Mucosa of descending colon (tissue), 3 donors: ENCODE data around the gene AGAP5. TPM values are rescaled to one million over a fixed set of nuclear protein-coding genes. Genes with fewer than 3 reads are reported as not detected.
"Not testable (repeated sequence)": the region's sequence is repeated elsewhere in the genome, so short reads cannot be mapped to it uniquely, and the experiment has no call there.

Source experiments
- ATAC-seq: fragments of 200-7000 bp; cut with Tn5 transposase; one replicate; pipeline ENCODE4 v1.9.1; 2020; ENCODE audit warnings: mild to moderate bottlenecking, moderate library complexity
- DNase-seq, 3 donors: peaks; one replicate each; pipeline ENCODE4 v3.0.0-alpha.2; 2020
- H3K36me3 ChIP-seq: fragments of 200-600 bp; one replicate; pipeline ENCODE4 v1.8.0; 2021; ENCODE audit warnings: low read depth, mild to moderate bottlenecking
- H3K4me1 ChIP-seq: fragments of 200-600 bp; one replicate; pipeline ENCODE4 v1.8.0; 2021; ENCODE audit warnings: low read depth, mild to moderate bottlenecking
- H3K4me3 ChIP-seq: fragments of 200-600 bp; one replicate; pipeline ENCODE4 v1.8.0; 2021; ENCODE audit warnings: mild to moderate bottlenecking
- H3K9me3 ChIP-seq: fragments of 200-600 bp; one replicate; pipeline ENCODE4 v1.8.0; 2021; ENCODE audit warnings: mild to moderate bottlenecking
- intact Hi-C, 2 donors: fragments of 100-400 bp; cut with DNase I in 1 of 2; cut with micrococcal nuclease in 1 of 2; formaldehyde crosslinking; loops; one replicate each; pipeline versions ENCODE4 v1.11.0 to v1.11.1; 2022; cut with DNase I, micrococcal nuclease
- long read RNA-seq, 2 donors: library from polyadenylated mRNA; unstranded; transcript quantifications; one replicate each; pipeline ENCODE4 v2.0.0, GENCODE V29; 2019 to 2021
- total RNA-seq, 3 donors: library from RNA; stranded (reverse); fragmentation: NEBNext Ultra II Directional in 2 of 3; extraction: Animal tissue kit (Norgen Biotek cat#: 25700) in 2 of 3; gene quantifications; one replicate each; pipeline versions ENCODE4 v1.2.1 to v1.2.4, GENCODE V29; 2021 to 2023
- TF ChIP-seq, protein P1 (sequence below): fragments of 200-600 bp; IDR thresholded peaks from one replicate; pipeline ENCODE4 v1.8.0; 2022; ENCODE audit warnings: antibody characterized with exemption, mild to moderate bottlenecking
- donor health status: DM: no; HTN: no; CAD: no; lungs with moderate emphysema.
- donor health status: DM: no; HTN: no; CAD: no.
- donor health status: DM: no; HTN: yes; CAD: no.

Gene AGAP5
- 10 to 100 TPM in 1 of 3 donors, 1 to 10 TPM in 2; 6.4 to 12.8 (median 10.0) TPM for total RNA-seq
- long read RNA-seq, donor 1 = 0 reads
- long read RNA-seq, donor 2 = 0 reads

DNA sequence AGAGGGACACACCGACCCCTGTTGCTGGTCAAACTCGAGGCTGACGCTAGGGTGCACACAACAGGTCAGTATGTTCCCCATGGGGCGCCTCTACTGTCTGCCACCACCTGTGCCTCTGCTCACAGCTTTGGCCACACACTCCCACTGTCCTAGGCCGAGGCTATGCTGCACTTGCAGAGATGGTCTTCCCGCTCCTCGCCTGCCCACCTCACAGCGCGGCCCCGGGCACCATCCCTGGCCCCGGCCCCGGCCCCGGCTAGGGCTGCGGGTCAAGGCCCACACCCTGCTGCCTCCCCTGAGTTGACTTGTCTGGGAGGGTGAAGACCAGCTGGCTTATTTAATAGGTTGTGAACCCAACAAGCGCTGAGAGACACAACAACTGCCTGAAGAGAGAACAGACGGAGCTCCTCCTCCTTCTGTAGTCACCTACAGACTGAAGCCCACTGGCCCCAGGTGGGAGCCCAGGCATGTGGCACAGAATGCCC lies at the start of gene AGAP5:
Gene AGAP5, minus strand, starts transcription at position 435 of the 485 bp plus-strand sequence. Its CDS starts 354 bp downstream, at position 81.
- DNase-seq, H3K4me1 ChIP-seq, ATAC-seq, intact Hi-C loops, H3K4me3 ChIP-seq, H3K9me3 ChIP-seq, H3K36me3 ChIP-seq: not testable (repeated sequence)

DNA sequence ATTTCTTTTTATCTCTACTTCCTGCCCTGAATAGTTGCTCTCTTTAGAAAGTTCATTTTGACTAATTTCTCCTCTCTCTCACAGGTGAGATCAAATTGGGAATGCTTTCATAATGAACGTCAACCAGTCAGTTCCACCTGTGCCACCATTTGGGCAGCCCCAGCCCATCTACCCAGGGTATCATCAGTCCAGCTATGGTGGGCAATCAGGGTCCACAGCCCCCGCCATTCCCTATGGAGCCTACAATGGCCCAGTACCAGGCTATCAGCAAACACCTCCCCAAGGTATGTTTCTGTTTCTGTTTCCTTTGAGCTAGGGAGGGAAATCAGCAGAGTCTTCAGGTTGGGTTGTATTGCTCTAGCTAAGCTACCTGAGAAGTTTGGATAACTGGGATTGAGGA lies 48.8 kb upstream of the AGAP5 start:
- H3K9me3 ChIP-seq = no peaks in the 10 kb centered on the region
- no peaks in the 10 kb centered on the region for H3K36me3 ChIP-seq
- ATAC-seq = no peak
- intact Hi-C loops = no loop called here
- TF ChIP-seq, protein P1, sequence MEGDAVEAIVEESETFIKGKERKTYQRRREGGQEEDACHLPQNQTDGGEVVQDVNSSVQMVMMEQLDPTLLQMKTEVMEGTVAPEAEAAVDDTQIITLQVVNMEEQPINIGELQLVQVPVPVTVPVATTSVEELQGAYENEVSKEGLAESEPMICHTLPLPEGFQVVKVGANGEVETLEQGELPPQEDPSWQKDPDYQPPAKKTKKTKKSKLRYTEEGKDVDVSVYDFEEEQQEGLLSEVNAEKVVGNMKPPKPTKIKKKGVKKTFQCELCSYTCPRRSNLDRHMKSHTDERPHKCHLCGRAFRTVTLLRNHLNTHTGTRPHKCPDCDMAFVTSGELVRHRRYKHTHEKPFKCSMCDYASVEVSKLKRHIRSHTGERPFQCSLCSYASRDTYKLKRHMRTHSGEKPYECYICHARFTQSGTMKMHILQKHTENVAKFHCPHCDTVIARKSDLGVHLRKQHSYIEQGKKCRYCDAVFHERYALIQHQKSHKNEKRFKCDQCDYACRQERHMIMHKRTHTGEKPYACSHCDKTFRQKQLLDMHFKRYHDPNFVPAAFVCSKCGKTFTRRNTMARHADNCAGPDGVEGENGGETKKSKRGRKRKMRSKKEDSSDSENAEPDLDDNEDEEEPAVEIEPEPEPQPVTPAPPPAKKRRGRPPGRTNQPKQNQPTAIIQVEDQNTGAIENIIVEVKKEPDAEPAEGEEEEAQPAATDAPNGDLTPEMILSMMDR = no peak
- peaks cover 26% of the 10 kb centered on the region for H3K4me1 ChIP-seq
- no peak overlapping the region for H3K4me3 ChIP-seq
- no peak for DNase-seq

DNA sequence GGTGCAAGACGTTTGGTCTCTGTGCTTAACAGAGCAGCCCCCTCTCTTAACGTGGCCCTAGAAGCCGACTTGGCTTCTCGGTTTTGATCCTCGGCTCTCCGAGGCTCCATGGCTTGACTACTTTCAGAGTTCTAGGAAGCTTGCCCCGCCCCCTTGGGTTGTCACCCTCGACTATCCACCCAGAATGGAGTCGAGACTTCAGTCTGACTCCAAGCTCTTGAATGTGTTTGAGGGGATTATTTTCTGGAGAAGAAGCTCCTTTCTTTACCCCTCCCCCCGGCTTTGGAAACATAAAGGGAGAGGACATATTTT lies 46.7 kb upstream of the AGAP5 start:
- intact Hi-C loops = no loop called here
- peak in 2 of 3 donors; percentile 75 to 80 for DNase-seq
- peak; percentile 66 for ATAC-seq
- TF ChIP-seq, protein P1 = no peak
- Histone ChIP-seq H3K9me3 (no peaks in the 10 kb centered on the region), H3K4me3 (peak overlapping the region; percentile 65), H3K4me1 (peaks cover 26% of the 10 kb centered on the region), H3K36me3 (no peaks in the 10 kb centered on the region)

DNA sequence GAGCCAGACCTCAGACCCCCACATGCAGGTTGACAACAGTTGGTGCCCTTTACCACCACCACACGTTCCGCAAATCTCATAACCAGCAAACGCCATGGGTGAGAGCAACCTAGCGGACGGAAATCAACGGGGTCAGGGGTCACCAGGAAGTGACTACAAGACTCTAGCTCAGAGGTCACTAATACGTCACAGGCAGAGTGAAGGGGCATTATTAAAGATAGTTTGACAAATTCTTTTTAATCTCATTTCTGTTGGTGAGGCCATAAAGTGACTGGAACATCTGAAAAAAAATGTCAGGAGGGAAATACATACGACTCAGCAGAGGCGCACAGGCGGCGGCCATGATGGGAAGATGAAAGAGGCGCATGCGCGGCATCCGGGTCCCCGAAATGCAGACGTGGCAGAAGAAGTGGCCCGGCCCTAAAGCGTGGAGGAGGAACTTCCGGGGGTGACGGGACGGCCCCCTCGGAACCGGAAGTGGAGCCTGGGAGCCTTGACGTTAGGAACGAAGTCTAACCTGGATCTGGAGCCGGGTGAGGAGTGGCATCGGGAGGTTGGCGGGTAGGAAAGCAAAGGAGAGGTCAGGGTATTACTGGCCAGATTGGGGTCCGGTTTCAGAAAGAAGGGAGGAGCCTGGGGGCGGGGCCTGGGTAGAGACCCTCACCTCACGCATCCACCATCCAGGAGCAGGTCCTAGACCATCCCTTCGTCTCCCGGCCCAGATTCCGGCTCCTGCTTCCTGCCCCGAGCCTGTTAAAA lies 46.2 kb upstream of the AGAP5 start, which contains the start of gene SEC24C:
Gene SEC24C, plus strand, starts transcription at position 468 of the 759 bp plus-strand sequence. CDS start 2,461 bp downstream, outside the sequence.
- TF ChIP-seq, protein P1 = no peak
- Histone ChIP-seq H3K36me3 (no peaks in the 10 kb centered on the region), H3K4me1 (peaks cover 26% of the 10 kb centered on the region), H3K9me3 (no peaks in the 10 kb centered on the region), H3K4me3 (peak within 1 kb of the TSS; percentile 65)
- ATAC-seq (peak; percentile 98), DNase-seq (peak; percentile 97 to 98 (median 97))
- intact Hi-C loops = no loop called here

DNA sequence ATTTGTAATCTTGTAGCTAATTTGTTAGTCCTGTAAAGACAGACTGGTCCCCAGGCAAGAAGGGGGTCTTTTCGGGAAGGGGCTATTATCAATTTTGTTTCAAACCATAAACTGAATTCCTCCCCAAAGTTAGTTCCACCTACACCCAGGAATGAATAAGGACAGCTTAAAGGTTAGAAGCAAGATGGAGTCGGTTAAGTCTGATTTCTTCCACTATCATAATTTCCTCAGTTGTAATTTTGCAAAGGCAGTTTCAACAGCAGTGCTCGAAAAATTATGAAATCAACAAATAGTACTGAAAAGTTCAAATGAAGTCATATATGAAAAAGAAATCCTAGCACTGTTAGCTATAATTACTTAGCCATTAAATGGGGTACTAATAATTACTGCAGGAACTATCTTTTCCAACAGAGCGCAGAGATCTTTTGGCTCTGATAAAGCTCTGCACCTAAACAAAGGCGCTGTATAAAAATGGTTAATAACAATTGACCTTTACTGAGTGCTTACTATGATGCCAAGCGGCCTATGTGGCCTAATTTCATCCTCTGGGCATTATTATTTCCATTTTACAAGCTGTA lies 45.5 kb upstream of the AGAP5 start:
- no peak for DNase-seq
- TF ChIP-seq, protein P1 = no peak
- H3K36me3 ChIP-seq = no peaks in the 10 kb centered on the region
- intact Hi-C loops = no loop called here
- no peaks in the 10 kb centered on the region for H3K9me3 ChIP-seq
- H3K4me3 ChIP-seq = peak overlapping the region; percentile 65
- H3K4me1 ChIP-seq = peaks cover 20% of the 10 kb centered on the region
- no peak for ATAC-seq

DNA sequence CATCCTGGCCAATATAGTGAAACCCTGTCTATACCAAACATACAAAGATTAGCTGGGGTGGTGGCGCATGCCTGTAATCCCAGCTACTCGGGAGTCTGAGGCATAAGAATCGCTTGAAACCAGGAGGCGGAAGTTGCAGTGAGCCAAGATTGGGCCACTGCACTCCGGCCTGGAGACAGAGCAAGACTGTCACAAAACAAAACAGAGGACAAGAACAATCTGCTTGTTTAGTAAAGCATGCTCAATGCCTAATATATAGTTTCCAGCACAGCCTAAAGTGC lies 44.5 kb upstream of the AGAP5 start:
- Histone ChIP-seq H3K36me3 (no peaks in the 10 kb centered on the region), H3K4me3 (no peak overlapping the region), H3K4me1 (peaks cover 20% of the 10 kb centered on the region), H3K9me3 (no peaks in the 10 kb centered on the region)
- intact Hi-C loops = no loop called here
- DNase-seq (no peak), ATAC-seq (no peak)
- TF ChIP-seq, protein P1 = no peak

DNA sequence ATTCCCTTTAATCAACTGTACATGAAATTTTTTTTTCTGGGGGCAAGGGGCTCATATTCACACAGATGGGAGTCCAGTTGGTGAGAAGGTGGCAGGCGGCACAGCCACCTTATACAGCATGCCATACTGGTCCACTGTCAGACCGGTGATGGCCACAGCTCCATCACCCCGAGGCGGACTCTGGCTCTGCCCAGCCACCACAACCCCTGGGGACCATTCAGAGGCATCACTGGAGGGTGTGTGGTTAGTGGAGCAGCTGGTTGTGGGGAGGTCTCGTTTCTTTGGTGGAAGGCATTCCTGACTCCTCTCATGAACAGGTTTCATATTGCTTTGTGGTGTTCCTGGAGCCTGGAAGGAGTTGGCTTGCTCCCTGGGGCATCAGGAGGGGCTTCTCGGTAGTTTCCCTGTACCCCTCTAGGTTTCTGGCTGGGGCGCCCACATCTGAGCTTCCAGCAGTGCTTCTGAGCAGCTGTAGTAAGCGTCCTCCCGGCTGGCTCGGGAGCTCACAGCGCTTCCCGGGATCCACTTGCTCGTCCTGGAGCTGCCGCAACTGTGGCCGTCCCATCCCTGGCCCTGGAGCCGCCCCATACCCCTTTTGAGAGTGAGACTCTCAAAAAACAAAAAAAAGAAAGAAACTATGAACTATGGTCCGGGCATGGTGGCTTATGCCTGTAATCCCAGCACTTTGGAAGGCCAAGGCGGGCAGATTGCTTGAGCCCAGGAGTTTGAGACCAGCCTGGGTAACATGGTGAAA lies 42.8 kb upstream of the AGAP5 start:
- H3K9me3 ChIP-seq, H3K36me3 ChIP-seq, DNase-seq, ATAC-seq, H3K4me3 ChIP-seq, intact Hi-C loops: not testable (repeated sequence)
- peaks cover 13% of the 10 kb centered on the region for H3K4me1 ChIP-seq
